ENCODE results near the gene ATP1B2. TPM values are rescaled to one million over a fixed set of nuclear protein-coding genes. Genes with fewer than 3 reads are reported as not detected.

The ATP1B2 gene, protein sequence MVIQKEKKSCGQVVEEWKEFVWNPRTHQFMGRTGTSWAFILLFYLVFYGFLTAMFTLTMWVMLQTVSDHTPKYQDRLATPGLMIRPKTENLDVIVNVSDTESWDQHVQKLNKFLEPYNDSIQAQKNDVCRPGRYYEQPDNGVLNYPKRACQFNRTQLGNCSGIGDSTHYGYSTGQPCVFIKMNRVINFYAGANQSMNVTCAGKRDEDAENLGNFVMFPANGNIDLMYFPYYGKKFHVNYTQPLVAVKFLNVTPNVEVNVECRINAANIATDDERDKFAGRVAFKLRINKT
- 0.15 to 0.37 TPM (median 0.27 TPM) in 5 replicates for total RNA-seq (2022; extraction: Qiagen RNA extraction)

DNA sequence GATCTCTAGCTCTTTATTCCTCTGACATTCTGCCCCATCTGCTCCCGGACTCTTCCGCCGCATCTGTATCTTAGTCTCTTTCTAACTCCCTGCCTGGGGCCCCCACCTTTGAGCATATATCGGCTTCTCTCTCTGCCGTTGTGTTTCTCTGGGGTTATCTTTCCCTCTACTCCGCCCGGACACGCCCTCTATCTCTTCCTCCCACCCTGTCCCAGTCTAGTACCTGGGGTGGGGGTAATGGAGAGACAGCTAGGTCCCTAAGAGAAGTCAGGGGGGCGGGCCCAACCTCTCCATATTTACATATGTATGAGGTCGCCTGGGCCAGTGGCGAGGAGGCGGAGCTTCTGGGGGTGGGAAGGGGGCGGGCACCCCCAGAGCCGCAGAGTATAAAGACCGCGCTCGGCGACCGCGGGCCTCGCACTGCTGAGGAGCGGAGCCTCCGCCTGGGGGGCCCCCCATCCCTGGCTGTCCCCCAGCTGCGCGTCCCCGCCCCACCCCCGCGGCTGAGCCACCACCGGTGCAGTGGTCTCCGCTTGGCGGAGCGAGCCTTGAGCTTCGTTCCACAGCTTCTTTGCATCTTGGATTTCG is at the start of gene ATP1B2:
ATP1B2 (plus strand) TSS at position 418 of the 588 bp plus-strand sequence. CDS start 593 bp downstream, outside the sequence.

DNA sequence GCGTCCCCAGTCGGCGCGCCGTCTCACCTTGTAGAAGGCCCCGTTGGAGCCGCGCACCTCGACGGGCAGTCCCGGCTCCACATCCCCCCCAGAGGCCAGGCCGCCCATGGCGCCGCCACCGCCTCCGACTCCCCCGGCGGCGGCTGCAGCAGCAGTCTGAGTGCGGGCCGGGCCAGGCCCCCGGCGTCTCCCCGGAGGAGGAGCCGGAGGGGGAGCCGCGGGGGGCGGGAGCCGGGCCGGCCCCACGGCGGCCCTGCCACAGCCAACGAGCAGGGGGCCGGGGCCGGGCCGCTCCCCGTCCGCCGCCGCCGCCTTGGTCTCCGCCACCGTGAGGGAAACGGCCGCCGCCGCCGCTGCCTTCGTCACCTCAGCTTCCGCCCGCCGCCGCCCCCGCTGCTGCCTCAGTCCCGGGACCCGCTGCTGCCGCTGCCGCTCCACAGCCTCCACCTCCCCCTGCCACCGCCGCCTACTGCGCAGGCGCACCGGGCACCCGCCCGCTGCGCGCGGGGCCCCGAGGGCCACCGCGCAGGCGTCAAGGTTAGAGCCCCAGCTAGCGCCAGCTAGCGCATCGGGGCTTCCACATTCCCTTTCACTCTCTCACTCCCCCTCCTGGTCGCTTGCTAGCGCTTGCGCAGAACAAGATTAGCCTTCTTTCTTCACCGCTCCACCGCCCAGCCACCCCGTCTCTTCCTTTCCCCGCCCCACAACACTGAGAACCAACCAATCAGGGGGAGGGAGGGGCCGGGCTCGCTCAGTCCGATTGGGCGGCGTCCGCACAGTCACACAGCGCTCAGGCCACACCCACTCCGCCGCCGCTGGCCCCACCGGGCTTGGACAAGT is 36.1 kb upstream of the ATP1B2 start, which contains the start of gene FXR2:
FXR2 (minus strand) TSS at position 473 of the 840 bp plus-strand sequence; CDS start at position 108, 365 bp downstream.

DNA sequence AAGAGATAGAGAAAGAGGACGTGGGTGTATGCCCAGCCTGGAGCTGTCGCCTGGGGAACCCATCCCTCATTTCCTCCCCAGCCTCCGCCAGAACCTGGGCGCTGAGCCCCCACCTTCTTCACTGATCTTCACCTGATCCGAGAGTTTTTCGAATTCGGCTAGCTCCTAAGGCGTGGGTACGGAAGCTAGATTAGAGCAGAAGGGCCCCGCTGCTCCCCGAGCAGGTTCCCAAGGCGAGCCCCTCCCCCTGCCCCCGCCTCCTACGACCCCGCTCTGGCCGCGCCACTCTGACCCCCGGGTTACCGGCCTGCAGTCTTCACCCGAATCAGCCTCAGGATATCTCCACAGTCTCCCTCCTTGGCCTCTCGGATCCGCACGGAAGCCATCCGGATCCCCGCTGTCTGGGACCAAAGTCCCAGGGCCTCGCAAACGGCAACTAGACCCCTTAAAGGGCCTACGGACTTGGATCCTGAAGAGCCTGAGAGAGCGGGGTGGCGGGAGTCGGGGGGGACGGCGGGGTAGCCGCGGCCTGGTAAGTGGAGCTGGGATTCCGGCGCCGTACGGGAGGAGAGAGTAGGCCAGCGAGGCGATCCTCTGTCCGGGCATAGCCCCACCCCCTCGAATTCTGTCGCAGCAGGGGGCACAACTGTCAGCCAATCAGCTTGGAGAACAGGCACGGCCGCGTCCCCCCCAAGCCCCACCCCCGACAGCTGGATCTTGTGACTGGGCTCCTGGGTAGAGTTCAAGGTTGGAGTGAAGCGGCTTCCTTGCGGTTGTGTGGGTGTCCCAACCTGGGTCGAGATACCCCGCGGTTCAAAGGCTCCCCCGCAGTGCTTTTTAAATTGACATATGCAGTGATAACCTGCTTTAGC is 23.2 kb upstream of the ATP1B2 start, which contains the start of gene SAT2:
SAT2 (minus strand) TSS at position 572 of the 872 bp plus-strand sequence; CDS start at position 386, 186 bp downstream.

DNA sequence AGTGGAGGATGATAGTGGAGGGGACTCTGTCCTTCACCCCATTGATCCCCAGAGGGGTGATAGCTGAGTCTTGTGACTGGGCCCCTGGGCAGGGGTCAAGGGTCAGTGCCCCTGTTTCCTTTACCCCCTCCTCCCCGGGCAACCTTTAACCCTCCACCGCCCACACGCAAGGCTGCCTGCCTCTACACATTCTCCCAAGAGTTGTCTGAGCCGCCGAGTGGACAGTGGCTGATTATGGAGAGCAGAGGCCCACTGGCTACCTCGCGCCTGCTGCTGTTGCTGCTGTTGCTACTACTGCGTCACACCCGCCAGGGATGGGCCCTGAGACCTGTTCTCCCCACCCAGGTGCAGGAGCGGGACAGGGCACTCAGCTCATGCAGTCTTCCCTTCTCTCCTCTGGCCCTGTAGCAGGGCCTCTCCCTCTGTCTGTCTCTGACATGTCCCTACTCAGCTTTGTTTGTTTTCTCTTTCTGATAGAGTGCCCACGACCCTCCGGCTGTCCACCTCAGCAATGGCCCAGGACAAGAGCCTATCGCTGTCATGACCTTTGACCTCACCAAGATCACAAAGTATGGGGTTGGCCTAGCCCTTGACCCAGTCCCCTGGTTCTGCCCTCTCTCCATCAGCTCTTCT is 20.7 kb upstream of the ATP1B2 start, which contains the start of gene SHBG:
SHBG (plus strand) TSS at position 197 of the 633 bp plus-strand sequence; CDS start at position 235, 38 bp downstream.

DNA sequence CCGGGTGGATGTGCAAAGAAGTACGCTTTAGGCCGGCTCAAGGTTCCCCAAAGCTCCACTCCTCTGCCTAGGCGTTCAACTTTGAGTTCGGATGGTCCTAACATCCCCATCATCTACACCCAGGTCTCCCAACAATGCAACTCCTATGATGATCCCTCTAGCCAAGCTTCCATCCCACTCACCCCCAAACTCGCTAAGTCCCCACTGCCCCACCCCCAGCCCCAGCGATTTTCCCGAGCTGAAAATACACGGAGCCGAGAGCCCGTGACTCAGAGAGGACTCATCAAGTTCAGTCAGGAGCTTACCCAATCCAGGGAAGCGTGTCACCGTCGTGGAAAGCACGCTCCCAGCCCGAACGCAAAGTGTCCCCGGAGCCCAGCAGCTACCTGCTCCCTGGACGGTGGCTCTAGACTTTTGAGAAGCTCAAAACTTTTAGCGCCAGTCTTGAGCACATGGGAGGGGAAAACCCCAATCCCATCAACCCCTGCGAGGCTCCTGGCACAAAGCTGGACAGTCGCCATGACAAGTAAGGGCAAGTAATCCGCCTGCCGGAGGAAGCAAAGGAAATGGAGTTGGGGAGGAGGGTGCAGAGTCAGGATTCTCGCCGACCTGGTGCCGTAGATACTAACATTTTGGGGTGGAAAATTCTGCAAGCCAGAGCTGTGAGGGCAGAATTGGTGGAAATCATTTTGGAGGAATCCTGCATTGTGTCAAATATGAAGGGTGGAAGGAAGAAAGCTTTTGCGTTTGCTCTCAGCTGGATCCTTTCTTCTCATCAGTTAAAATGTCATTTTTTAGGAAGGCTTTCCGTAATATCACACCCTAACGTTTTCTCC is 36.6 kb downstream of the ATP1B2 start, which contains the start of gene TP53:
TP53 (minus strand) TSS at position 419 of the 836 bp plus-strand sequence. CDS start 10,896 bp downstream, outside the sequence.

DNA sequence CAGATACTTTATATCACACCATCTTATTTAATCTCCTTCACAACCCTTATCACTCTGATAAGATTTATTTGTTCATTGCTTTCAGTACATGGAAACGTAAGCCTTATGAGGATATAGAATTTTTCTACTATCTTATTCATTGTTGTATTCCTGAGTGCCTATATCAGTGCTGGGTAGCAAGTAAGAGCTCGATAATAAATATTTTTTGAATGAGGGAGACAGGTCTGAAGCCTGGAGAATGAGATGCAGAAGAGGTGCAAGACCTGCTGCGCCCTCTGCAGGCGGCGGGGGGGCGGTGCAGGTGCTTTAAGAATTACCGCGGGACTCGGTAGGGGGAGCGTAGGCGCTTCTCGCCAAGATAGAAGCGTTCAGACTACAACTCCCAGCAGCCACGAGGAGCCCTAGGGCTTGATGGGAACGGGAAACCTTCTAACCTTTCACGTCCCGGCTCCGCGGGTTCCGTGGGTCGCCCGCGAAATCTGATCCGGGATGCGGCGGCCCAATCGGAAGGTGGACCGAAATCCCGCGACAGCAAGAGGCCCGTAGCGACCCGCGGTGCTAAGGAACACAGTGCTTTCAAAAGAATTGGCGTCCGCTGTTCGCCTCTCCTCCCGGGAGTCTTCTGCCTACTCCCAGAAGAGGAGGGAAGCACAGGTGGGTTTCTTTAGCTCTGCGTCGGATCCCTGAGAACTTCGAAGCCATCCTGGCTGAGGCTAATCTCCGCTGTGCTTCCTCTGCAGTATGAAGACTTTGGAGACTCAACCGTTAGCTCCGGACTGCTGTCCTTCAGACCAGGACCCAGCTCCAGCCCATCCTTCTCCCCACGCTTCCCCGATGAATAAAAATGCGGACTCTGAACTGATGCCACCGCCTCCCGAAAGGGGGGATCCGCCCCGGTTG is 37.4 kb downstream of the ATP1B2 start, which contains the start of gene WRAP53:
WRAP53 (plus strand) TSS at position 570 of the 900 bp plus-strand sequence; CDS start at position 742, 172 bp downstream.

DNA sequence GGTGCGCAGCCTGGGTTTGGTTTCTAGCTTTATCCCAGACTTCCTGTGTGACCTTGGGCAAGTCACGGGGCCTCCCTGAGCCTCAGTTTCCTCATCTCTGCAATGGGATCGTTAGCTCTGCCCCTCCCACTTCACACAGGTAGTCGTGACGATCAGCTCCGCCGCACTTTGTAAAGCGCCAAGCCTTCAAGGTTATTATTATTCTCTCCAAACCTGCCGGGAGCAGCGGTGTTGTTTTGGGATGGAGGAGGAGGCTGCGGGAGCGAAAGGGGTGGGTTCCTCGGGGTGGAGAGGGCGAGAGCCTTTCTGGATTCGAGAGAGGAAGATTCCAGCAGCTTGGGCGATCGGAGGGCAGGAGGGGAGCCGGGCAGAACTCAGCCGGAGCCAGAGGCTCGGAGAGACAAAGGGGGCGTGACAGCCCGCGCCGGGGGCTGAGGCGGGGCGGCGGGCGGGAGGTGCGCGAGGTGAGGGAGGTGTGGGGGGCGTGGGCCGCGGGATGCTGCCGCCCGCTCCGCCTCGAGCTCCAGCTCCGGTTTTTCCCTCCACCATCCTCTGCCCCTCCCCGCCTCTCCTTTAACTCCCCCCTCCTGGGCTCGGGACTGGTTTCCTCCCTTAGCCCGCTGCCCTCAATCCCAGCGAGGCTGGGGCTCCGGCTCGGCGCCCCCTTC is 54.0 kb downstream of the ATP1B2 start, which contains the start of gene EFNB3:
EFNB3 (plus strand) TSS at position 602 of the 668 bp plus-strand sequence. CDS start 397 bp downstream, outside the sequence.

Other genes with a start within 250 kb of the ATP1B2 start
- gene TMEM256, start 246.8 kb upstream of the ATP1B2 start, total RNA-seq (2022; extraction: Qiagen RNA extraction) = 171 to 224 TPM (median 215 TPM) in 5 replicates
- 12.7 to 19.0 TPM (median 15.5 TPM) in 5 replicates for gene NLGN2, start 243.1 kb upstream of the ATP1B2 start, total RNA-seq (2022; extraction: Qiagen RNA extraction)
- 0.08 to 0.13 TPM in 2 of 5 replicates, not detected in the others for gene SPEM1, start 230.6 kb upstream of the ATP1B2 start, total RNA-seq (2022; extraction: Qiagen RNA extraction)
- not detected in 5 replicates for gene SPEM2, start 225.3 kb upstream of the ATP1B2 start, total RNA-seq (2022; extraction: Qiagen RNA extraction)
- gene SPEM3, start 222.1 kb upstream of the ATP1B2 start, total RNA-seq (2022; extraction: Qiagen RNA extraction) = 0.02 to 0.03 TPM in 2 of 5 replicates, not detected in the others
- gene TMEM102, start 215.5 kb upstream of the ATP1B2 start, total RNA-seq (2022; extraction: Qiagen RNA extraction) = 10.1 to 14.8 TPM (median 13.3 TPM) in 5 replicates
- gene FGF11, start 211.4 kb upstream of the ATP1B2 start, total RNA-seq (2022; extraction: Qiagen RNA extraction) = 0.93 to 1.1 TPM (median 1.0 TPM) in 5 replicates
- gene CHRNB1, start 205.9 kb upstream of the ATP1B2 start, total RNA-seq (2022; extraction: Qiagen RNA extraction) = 7.0 to 11.7 TPM (median 9.1 TPM) in 5 replicates
- gene ZBTB4, start 171.3 kb upstream of the ATP1B2 start, total RNA-seq (2022; extraction: Qiagen RNA extraction) = 20.4 to 26.9 TPM (median 24.8 TPM) in 5 replicates
- not detected in 5 replicates for gene SLC35G6, start 169.5 kb upstream of the ATP1B2 start, total RNA-seq (2022; extraction: Qiagen RNA extraction)
- gene POLR2A, start 166.6 kb upstream of the ATP1B2 start, total RNA-seq (2022; extraction: Qiagen RNA extraction) = 70.3 to 86.1 TPM (median 78.6 TPM) in 5 replicates
- gene TNFSF12, start 101.9 kb upstream of the ATP1B2 start, total RNA-seq (2022; extraction: Qiagen RNA extraction) = 9.9 to 13.2 TPM (median 11.0 TPM) in 5 replicates
- gene TNFSF13, start 92.2 kb upstream of the ATP1B2 start, total RNA-seq (2022; extraction: Qiagen RNA extraction) = 0.78 to 1.1 TPM (median 0.91 TPM) in 5 replicates
- gene SENP3, start 89.0 kb upstream of the ATP1B2 start, total RNA-seq (2022; extraction: Qiagen RNA extraction) = 88.8 to 103 TPM (median 95.8 TPM) in 5 replicates
- 25.7 to 33.1 TPM (median 28.3 TPM) in 5 replicates for gene CD68, start 71.3 kb upstream of the ATP1B2 start, total RNA-seq (2022; extraction: Qiagen RNA extraction)
- 109 to 162 TPM (median 117 TPM) in 5 replicates for gene MPDU1, start 67.1 kb upstream of the ATP1B2 start, total RNA-seq (2022; extraction: Qiagen RNA extraction)
- gene SOX15, start 60.8 kb upstream of the ATP1B2 start, total RNA-seq (2022; extraction: Qiagen RNA extraction) = 0.16 to 0.36 TPM (median 0.25 TPM) in 5 replicates
- gene FXR2, start 36.0 kb upstream of the ATP1B2 start, total RNA-seq (2022; extraction: Qiagen RNA extraction) = 52.5 to 56.7 TPM (median 54.4 TPM) in 5 replicates
- gene SAT2, start 23.1 kb upstream of the ATP1B2 start, total RNA-seq (2022; extraction: Qiagen RNA extraction) = 60.0 to 88.9 TPM (median 79.2 TPM) in 5 replicates
- gene SHBG, start 20.8 kb upstream of the ATP1B2 start, total RNA-seq (2022; extraction: Qiagen RNA extraction) = 0.35 to 0.85 TPM (median 0.60 TPM) in 5 replicates
- gene TP53, start 36.6 kb downstream of the ATP1B2 start, total RNA-seq (2022; extraction: Qiagen RNA extraction) = 42.4 to 47.4 TPM (median 42.4 TPM) in 5 replicates
- 33.5 to 44.7 TPM (median 38.0 TPM) in 5 replicates for gene WRAP53, start 37.6 kb downstream of the ATP1B2 start, total RNA-seq (2022; extraction: Qiagen RNA extraction)
- 1.1 to 1.4 TPM (median 1.3 TPM) in 5 replicates for gene EFNB3, start 54.3 kb downstream of the ATP1B2 start, total RNA-seq (2022; extraction: Qiagen RNA extraction)
- gene DNAH2, start 66.8 kb downstream of the ATP1B2 start, total RNA-seq (2022; extraction: Qiagen RNA extraction) = 0.01 to 0.08 TPM (median 0.02 TPM) in 5 replicates
- gene KDM6B, start 183.3 kb downstream of the ATP1B2 start, total RNA-seq (2022; extraction: Qiagen RNA extraction) = 9.9 to 18.2 TPM (median 14.1 TPM) in 5 replicates
- 0.51 to 1.5 TPM (median 0.66 TPM) in 5 replicates for gene TMEM88, start 204.1 kb downstream of the ATP1B2 start, total RNA-seq (2022; extraction: Qiagen RNA extraction)
- 139 to 244 TPM (median 211 TPM) in 5 replicates for gene NAA38, start 206.6 kb downstream of the ATP1B2 start, total RNA-seq (2022; extraction: Qiagen RNA extraction)
- 18.7 to 23.0 TPM (median 19.4 TPM) in 5 replicates for gene CYB5D1, start 207.1 kb downstream of the ATP1B2 start, total RNA-seq (2022; extraction: Qiagen RNA extraction)
- 53.0 to 71.6 TPM (median 60.6 TPM) in 5 replicates for gene CHD3, start 237.9 kb downstream of the ATP1B2 start, total RNA-seq (2022; extraction: Qiagen RNA extraction)

All from A549 treated with Hydrocortisone at 1 μM for 4 hours (cell line).